Loucy (cell line): Measurements from ENCODE around the gene ZNF513.
A peak's percentile ranks its signal among the peaks of the same experiment; 100 is the strongest.
"Not testable (repeated sequence)": the region's sequence is repeated elsewhere in the genome, so short reads cannot be mapped to it uniquely, and the experiment has no call there.

Source experiments
- H2AFZ ChIP-seq: fragments of 200-600 bp; sonication (generic); 2 replicates; pipeline ENCODE4 v1.6.0; 2016; ENCODE audit warnings: antibody characterized with exemption, mild to moderate bottlenecking, low read length, moderate library complexity
- H3F3A ChIP-seq: fragments of 200-600 bp; 2 replicates; pipeline ENCODE4 v1.6.0; 2016; ENCODE audit warnings: antibody characterized with exemption, low read depth, mild to moderate bottlenecking
- H3K27me3 ChIP-seq: fragments of 200-600 bp; sonication (generic); 2 replicates; pipeline ENCODE4 v1.6.1; 2014; ENCODE audit warnings: low read length, mild to moderate bottlenecking; ENCODE audit not compliant: insufficient read depth, poor library complexity, severe bottlenecking
- H3K36me3 ChIP-seq: fragments of 200-600 bp; sonication (generic); 2 replicates; pipeline ENCODE4 v1.6.1; 2016; ENCODE audit warnings: low read length; ENCODE audit not compliant: insufficient read depth
- H3K4me1 ChIP-seq: fragments of 200-600 bp; sonication (generic); 2 replicates; pipeline ENCODE4 v1.5.1; 2014; ENCODE audit warnings: low read length, mild to moderate bottlenecking; ENCODE audit not compliant: insufficient read depth, poor library complexity, severe bottlenecking
- H3K4me2 ChIP-seq: fragments of 200-600 bp; sonication (generic); 2 replicates; pipeline ENCODE4 v1.6.0; 2014; ENCODE audit warnings: antibody characterized with exemption, low read length, low read depth, mild to moderate bottlenecking; ENCODE audit not compliant: poor library complexity, severe bottlenecking
- H3K4me3 ChIP-seq: fragments of 200-600 bp; sonication (generic); 2 replicates; pipeline ENCODE4 v1.5.1; 2014; ENCODE audit warnings: low read length, mild to moderate bottlenecking, mixed read lengths; ENCODE audit not compliant: poor library complexity, severe bottlenecking
- H3K79me2 ChIP-seq: fragments of 200-600 bp; sonication (generic); 2 replicates; pipeline ENCODE4 v1.6.1; 2014; ENCODE audit warnings: low read length; ENCODE audit not compliant: insufficient read depth
- H3K9ac ChIP-seq: fragments of 200-600 bp; sonication (generic); 2 replicates; pipeline ENCODE4 v1.6.0; 2014; ENCODE audit warnings: mild to moderate bottlenecking, low read depth, low read length, moderate library complexity; ENCODE audit not compliant: poor library complexity, severe bottlenecking
- H3K9me2 ChIP-seq: fragments of 200-600 bp; sonication (generic); replicated peaks from 2 replicates; pipeline ENCODE4 v1.6.1; 2016; ENCODE audit warnings: low read depth, low read length, mixed read lengths
- H3K9me3 ChIP-seq: fragments of 200-600 bp; sonication (generic); 2 replicates; pipeline ENCODE4 v1.6.1; 2014; ENCODE audit warnings: mild to moderate bottlenecking, antibody characterized with exemption, low read length, low read depth; ENCODE audit not compliant: insufficient read depth
- H4K20me1 ChIP-seq: fragments of 200-600 bp; sonication (generic); 2 replicates; pipeline ENCODE4 v1.6.0; 2014; ENCODE audit warnings: antibody characterized with exemption, low read length, mild to moderate bottlenecking; ENCODE audit not compliant: insufficient read depth, poor library complexity, severe bottlenecking
- EZH2phosphoT487 ChIP-seq: fragments of 200-600 bp; IDR thresholded peaks from 2 replicates; pipeline ENCODE4 v1.6.1; 2018; ENCODE audit warnings: antibody characterized with exemption, mild to moderate bottlenecking, moderate library complexity, borderline replicate concordance
- TF ChIP-seq, protein P1 (sequence below): fragments of 200-600 bp; sonication (generic); conservative IDR thresholded peaks from 2 replicates; pipeline ENCODE4 v1.5.1; 2014; ENCODE audit warnings: mild to moderate bottlenecking, antibody characterized with exemption, low read length

The ZNF513 gene

DNA sequence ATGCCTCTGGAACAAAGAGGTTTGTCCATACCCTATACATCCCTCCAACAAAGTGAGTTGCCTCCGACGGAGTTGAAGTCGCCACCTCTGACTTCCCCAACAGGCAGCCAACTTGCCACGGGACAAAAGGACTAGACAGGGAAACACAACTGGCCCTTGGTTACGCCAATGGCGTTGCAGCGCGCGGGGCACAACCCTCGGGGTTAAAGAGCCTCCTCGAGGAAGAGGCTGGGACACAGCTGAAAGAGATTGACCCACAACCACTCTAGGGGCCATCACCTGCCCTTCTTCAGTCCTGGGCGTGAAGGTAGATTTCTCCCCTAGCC, 24.5 kb downstream of the ZNF513 start:
- Histone ChIP-seq H3K79me2 (peaks cover 73% of the 10 kb centered on the region), H3K4me2 (peak overlapping the region; percentile 98), H3K36me3 (no peaks in the 10 kb centered on the region), H3K9me2 (no peaks in the 10 kb centered on the region), H3K4me1 (peaks cover 26% of the 10 kb centered on the region), H3K9ac (peak overlapping the region; percentile 94), H4K20me1 (peaks cover 19% of the 10 kb centered on the region), H2AFZ (peak overlapping the region; percentile 81), H3F3A (0 out of 2 replicates have a peak, but pooled peaks cover 2% of the 10 kb centered on the region), H3K27me3 (no peaks in the 10 kb centered on the region), H3K9me3 (no peaks in the 10 kb centered on the region), H3K4me3 (peak overlapping the region; percentile 93)
- TF ChIP-seq, protein P1, sequence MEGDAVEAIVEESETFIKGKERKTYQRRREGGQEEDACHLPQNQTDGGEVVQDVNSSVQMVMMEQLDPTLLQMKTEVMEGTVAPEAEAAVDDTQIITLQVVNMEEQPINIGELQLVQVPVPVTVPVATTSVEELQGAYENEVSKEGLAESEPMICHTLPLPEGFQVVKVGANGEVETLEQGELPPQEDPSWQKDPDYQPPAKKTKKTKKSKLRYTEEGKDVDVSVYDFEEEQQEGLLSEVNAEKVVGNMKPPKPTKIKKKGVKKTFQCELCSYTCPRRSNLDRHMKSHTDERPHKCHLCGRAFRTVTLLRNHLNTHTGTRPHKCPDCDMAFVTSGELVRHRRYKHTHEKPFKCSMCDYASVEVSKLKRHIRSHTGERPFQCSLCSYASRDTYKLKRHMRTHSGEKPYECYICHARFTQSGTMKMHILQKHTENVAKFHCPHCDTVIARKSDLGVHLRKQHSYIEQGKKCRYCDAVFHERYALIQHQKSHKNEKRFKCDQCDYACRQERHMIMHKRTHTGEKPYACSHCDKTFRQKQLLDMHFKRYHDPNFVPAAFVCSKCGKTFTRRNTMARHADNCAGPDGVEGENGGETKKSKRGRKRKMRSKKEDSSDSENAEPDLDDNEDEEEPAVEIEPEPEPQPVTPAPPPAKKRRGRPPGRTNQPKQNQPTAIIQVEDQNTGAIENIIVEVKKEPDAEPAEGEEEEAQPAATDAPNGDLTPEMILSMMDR, result no peak
- TF ChIP-seq EZH2phosphoT487, result no peak

- Histone ChIP-seq H3K9me3 (no peaks in the 10 kb centered on the region), H3K27me3 (no peaks in the 10 kb centered on the region), H3K9ac (peak overlapping the region; percentile 94), H3K36me3 (no peaks in the 10 kb centered on the region), H3K4me3 (peak overlapping the region; percentile 93), H3K9me2 (no peaks in the 10 kb centered on the region), H3K79me2 (peaks cover 85% of the 10 kb centered on the region), H4K20me1 (peaks cover 26% of the 10 kb centered on the region), H3F3A (0 out of 2 replicates have a peak, but pooled peaks cover 2% of the 10 kb centered on the region), H2AFZ (no peak overlapping the region), H3K4me2 (peak overlapping the region; percentile 98), H3K4me1 (peaks cover 26% of the 10 kb centered on the region)
- TF ChIP-seq EZH2phosphoT487, result no peak
- TF ChIP-seq, protein P1, result no peak
Observed at GRCh38 chr2:27354597-27354927, 26.0 kb downstream of the ZNF513 start.

DNA sequence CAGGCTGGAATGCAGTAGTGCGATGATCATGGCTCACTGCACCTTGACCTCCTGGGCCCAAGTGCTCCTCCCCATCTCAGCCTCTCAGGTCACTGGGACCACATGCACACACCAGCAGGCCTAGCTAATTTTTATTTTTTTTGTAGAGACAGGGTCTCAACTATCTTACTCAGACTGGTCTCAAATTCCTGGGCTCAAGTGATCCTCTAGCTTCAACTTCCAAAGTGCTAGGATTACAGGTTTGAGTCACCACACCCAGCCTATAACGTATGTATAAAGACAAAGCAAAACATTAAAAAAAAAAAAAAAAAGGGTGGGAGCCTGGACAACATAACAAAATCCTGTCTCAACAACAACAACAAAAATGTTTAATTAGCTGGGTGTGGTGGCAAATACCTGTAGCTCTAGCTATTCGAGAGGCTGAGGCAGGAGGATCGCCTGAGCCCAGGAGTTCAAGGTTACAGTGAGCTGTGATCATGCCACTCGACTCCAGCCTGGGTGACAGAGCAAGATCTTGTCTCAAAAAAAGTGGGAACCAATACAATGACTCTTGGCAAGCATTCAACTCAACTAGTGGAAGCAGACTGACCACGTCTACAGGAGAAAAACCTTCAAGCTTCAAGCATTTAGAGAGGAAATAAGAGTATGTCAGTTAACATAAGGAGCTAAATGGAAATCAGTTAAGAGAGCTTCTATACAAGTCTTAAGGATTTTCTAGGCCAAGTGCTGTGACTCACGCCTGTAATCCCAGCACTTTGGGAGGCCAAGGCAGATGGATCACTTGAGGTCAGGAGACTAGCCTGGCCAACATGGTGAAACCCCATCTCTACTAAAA, 26.6 kb downstream of the ZNF513 start:
- Histone ChIP-seq H3F3A (0 out of 2 replicates have a peak, but pooled peaks cover 2% of the 10 kb centered on the region), H4K20me1 (peaks cover 26% of the 10 kb centered on the region), H3K4me3 (peak overlapping the region; percentile 93), H3K27me3 (no peaks in the 10 kb centered on the region), H3K4me2 (peak overlapping the region; percentile 98), H3K79me2 (peaks cover 89% of the 10 kb centered on the region), H3K9me2 (no peaks in the 10 kb centered on the region), H3K9ac (no peak overlapping the region), H2AFZ (no peak overlapping the region), H3K36me3 (no peaks in the 10 kb centered on the region), H3K9me3 (no peaks in the 10 kb centered on the region), H3K4me1 (peaks cover 26% of the 10 kb centered on the region)
- no peak for TF ChIP-seq EZH2phosphoT487
- TF ChIP-seq, protein P1, result no peak

DNA sequence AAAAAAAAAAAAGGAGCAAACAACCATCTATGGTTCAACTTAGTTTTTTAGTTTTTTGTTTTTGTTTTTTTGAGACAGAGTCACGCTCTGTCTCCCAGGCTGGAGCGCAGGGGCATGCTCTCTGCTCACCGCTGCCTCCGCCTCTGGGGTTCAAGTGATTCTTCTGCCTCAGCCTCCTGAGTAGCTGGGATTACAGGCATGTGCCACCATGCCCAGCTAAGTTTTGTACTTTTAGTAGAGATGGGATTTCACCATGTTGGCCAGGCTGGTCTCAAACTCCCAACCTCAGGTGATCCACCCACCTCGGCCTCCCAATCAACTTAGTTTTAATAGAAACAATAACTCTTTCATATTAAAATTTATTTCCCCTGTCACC, 27.2 kb downstream of the ZNF513 start:
- H3K4me1 ChIP-seq, result peaks cover 26% of the 10 kb centered on the region
- peak overlapping the region; percentile 98 for H3K4me2 ChIP-seq
- H3K9ac ChIP-seq, result not testable (repeated sequence)

More for the DNA sequence above, 27.2 kb downstream of the ZNF513 start:
- not testable (repeated sequence) for H3K4me3 ChIP-seq, H2AFZ ChIP-seq, H3F3A ChIP-seq, H3K27me3 ChIP-seq, H3K36me3 ChIP-seq, H3K9me2 ChIP-seq, H3K9me3 ChIP-seq
- Histone ChIP-seq H4K20me1 (peaks cover 26% of the 10 kb centered on the region), H3K79me2 (peaks cover 88% of the 10 kb centered on the region)
